Stimulated activated CD8-positive, alpha-beta memory T cell treated with anti-CD3 and anti-CD28 coated beads, Interleukin-2, amount 100 ng/mL, for 1 hour (primary cell): Measurements from ENCODE around the gene TSPAN31.

Source experiments
- DNase-seq, 2 donors: peaks; one replicate each; pipeline ENCODE4 v3.0.0-alpha.2; 2020; ENCODE audit warnings: low read depth in 2 of 2

Gene TSPAN31

GRCh38 chr12:57752668-57753000 is 7.8 kb downstream of the TSPAN31 start:
- DNase-seq: no peak

- no peak for DNase-seq
These were observed 9.0 kb downstream of the TSPAN31 start for GRCh38 chr12:57753756-57754337.

- DNase-seq: peak; percentile 49 to 72
These were observed 9.8 kb downstream of the TSPAN31 start, which contains the start of gene MARCHF9 for GRCh38 chr12:57754411-57755193. Gene MARCHF9 (plus strand): TSS chr12:57755103. CDS start chr12:57755529, 426 bp downstream.

- DNase-seq: no peak
These were observed 10.3 kb downstream of the TSPAN31 start for GRCh38 chr12:57755194-57755453.

- DNase-seq: peak in 1 of 2 donors; percentile 30
These were observed 10.9 kb downstream of the TSPAN31 start for GRCh38 chr12:57755454-57756372.

GRCh38 chr12:57756406-57757341 is 11.8 kb downstream of the TSPAN31 start:
- DNase-seq: peak in 1 of 2 donors; percentile 39

GRCh38 chr12:57757771-57758170 is 12.9 kb downstream of the TSPAN31 start:
- DNase-seq: no peak

- DNase-seq: no peak
These were observed 13.9 kb downstream of the TSPAN31 start for GRCh38 chr12:57758552-57759359.

- DNase-seq: peak in 1 of 2 donors; percentile 25
These were observed 14.6 kb downstream of the TSPAN31 start for GRCh38 chr12:57759360-57759980.

- no peak for DNase-seq
These were observed 15.6 kb downstream of the TSPAN31 start for GRCh38 chr12:57760347-57760982.

- no peak for DNase-seq
These were observed 16.7 kb downstream of the TSPAN31 start for GRCh38 chr12:57761391-57761998.

GRCh38 chr12:57762463-57762862 is 17.6 kb downstream of the TSPAN31 start:
- no peak for DNase-seq

GRCh38 chr12:57763881-57764661 is 19.2 kb downstream of the TSPAN31 start:
- DNase-seq: no peak

- no peak for DNase-seq
These were observed 19.8 kb downstream of the TSPAN31 start for GRCh38 chr12:57764662-57765002.

GRCh38 chr12:57765003-57765697 is 20.3 kb downstream of the TSPAN31 start:
- peak in 1 of 2 donors; percentile 22 for DNase-seq

- no peak for DNase-seq
These were observed 21.0 kb downstream of the TSPAN31 start for GRCh38 chr12:57765698-57766463.
